DND-41 (cell line): ENCODE data around the gene TOMM5.

ENCODE experiments used
- ATAC-seq: fragments of 200-7000 bp; cut with Tn5 transposase; 3 replicates; pipeline ENCODE4 v1.9.1; 2021; ENCODE audit warnings: low read depth; ENCODE audit not compliant: insufficient read depth
- DNase-seq: peaks from one replicate; pipeline ENCODE4 v3.0.0-alpha.2; 2020
- H2AFZ ChIP-seq: 2 replicates; pipeline ENCODE4 v1.6.0; 2012; ENCODE audit warnings: low read depth, low read length
- H3K27ac ChIP-seq: 2 replicates; pipeline ENCODE4 v1.5.1; 2012; ENCODE audit warnings: low read length, inconsistent platforms
- H3K27me3 ChIP-seq: fragments of 200-600 bp; sonication (generic); 2 replicates; pipeline ENCODE4 v1.6.0; 2012; ENCODE audit warnings: low read length, mild to moderate bottlenecking, inconsistent platforms; ENCODE audit not compliant: insufficient read depth, poor library complexity
- H3K36me3 ChIP-seq: 2 replicates; pipeline ENCODE4 v1.5.1; 2012; ENCODE audit warnings: low read length, inconsistent platforms; ENCODE audit not compliant: insufficient read depth
- H3K4me1 ChIP-seq: 2 replicates; pipeline ENCODE4 v1.5.1; 2012; ENCODE audit warnings: mild to moderate bottlenecking, low read length; ENCODE audit not compliant: insufficient read depth
- H3K4me2 ChIP-seq: 2 replicates; pipeline ENCODE4 v1.6.0; 2012; ENCODE audit warnings: mild to moderate bottlenecking, moderate library complexity, low read length, inconsistent platforms; ENCODE audit not compliant: insufficient read depth
- H3K4me3 ChIP-seq, 2 experiments: fragments of 200-600 bp in 1 of 2; shearing (Covaris generic) in 1 of 2; 2 replicates each; pipeline ENCODE4 v1.5.1; 2012 to 2016; ENCODE audit warnings: inconsistent platforms in 2 of 2, low read length in 2 of 2, mild to moderate bottlenecking in 2 of 2, low read depth in 1 of 2, moderate library complexity in 1 of 2
- H3K79me2 ChIP-seq: 2 replicates; pipeline ENCODE4 v1.6.0; 2012; ENCODE audit warnings: low read length, inconsistent platforms; ENCODE audit not compliant: insufficient read depth
- H3K9ac ChIP-seq: 2 replicates; pipeline ENCODE4 v1.6.0; 2012; ENCODE audit warnings: low read depth, mild to moderate bottlenecking, inconsistent platforms, low read length, moderate library complexity
- H3K9me3 ChIP-seq: 2 replicates; pipeline ENCODE4 v1.5.1; 2012; ENCODE audit warnings: low read length, moderate library complexity, mild to moderate bottlenecking, inconsistent platforms; ENCODE audit not compliant: insufficient read depth, severe bottlenecking
- H4K20me1 ChIP-seq: 2 replicates; pipeline ENCODE4 v1.6.0; 2012; ENCODE audit warnings: low read length; ENCODE audit not compliant: insufficient read depth
- CTCF ChIP-seq: IDR thresholded peaks from 2 replicates; pipeline ENCODE4 v1.5.1; 2012; ENCODE audit warnings: borderline replicate concordance, low read length, moderate library complexity, mild to moderate bottlenecking; ENCODE audit not compliant: poor library complexity, severe bottlenecking; ENCODE audit errors: extremely low read depth
- EZH2 ChIP-seq: IDR thresholded peaks from 3 replicates; pipeline ENCODE4 v1.6.1; 2012; ENCODE audit warnings: borderline replicate concordance, low read depth, mild to moderate bottlenecking, moderate library complexity, low read length, inconsistent platforms; ENCODE audit not compliant: severe bottlenecking

TOMM5 gene

DNA sequence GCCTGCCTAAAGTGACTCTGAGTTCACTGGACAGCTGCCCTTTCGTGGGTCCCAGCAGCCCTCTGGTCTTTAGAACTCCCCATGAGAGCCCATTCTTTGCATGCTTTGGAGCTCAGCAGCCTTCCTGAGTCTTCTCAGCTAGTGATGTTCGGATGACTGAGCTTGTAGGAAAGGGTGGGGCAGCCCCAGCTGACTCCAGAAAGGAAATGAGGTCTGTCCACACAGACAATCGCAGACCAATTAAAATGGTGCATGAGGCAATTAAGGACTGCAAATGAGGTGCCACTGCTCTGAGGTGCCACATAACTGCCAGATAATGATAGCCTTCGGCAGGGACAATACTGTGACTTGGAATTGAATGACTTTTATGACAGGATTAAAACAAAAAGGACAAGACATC lies 25.4 kb upstream of the TOMM5 start:
- no peak for DNase-seq
- H3K27ac ChIP-seq = no peak overlapping the region
- H3K4me2 ChIP-seq = no peak overlapping the region
- H3K27me3 ChIP-seq = peaks cover 2% of the 10 kb centered on the region
- H3K4me1 ChIP-seq = no peaks in the 10 kb centered on the region
- no peaks in the 10 kb centered on the region for H3K36me3 ChIP-seq
- no peak for ATAC-seq
- no peak overlapping the region for H3K9ac ChIP-seq
- H3K9me3 ChIP-seq = no peaks in the 10 kb centered on the region
- H4K20me1 ChIP-seq = no peaks in the 10 kb centered on the region
- no peak overlapping the region for H2AFZ ChIP-seq
- no peak overlapping the region for H3K4me3 ChIP-seq
- no peaks in the 10 kb centered on the region for H3K79me2 ChIP-seq
- TF ChIP-seq EZH2 (no peak), CTCF (no peak)

GRCh38 chr9:37617161-37617560 lies 24.8 kb upstream of the TOMM5 start:
- no peak overlapping the region for H3K4me2 ChIP-seq
- H3K27ac ChIP-seq = no peak overlapping the region
- H3K4me1 ChIP-seq = no peaks in the 10 kb centered on the region
- no peak overlapping the region for H3K9ac ChIP-seq
- no peaks in the 10 kb centered on the region for H3K9me3 ChIP-seq
- H3K79me2 ChIP-seq = no peaks in the 10 kb centered on the region
- TF ChIP-seq EZH2 (no peak), CTCF (no peak)
- H2AFZ ChIP-seq = no peak overlapping the region
- DNase-seq (no peak), ATAC-seq (no peak)
- H4K20me1 ChIP-seq = no peaks in the 10 kb centered on the region
- no peak overlapping the region for H3K4me3 ChIP-seq
- no peaks in the 10 kb centered on the region for H3K36me3 ChIP-seq
- H3K27me3 ChIP-seq = peaks cover 2% of the 10 kb centered on the region

DNA sequence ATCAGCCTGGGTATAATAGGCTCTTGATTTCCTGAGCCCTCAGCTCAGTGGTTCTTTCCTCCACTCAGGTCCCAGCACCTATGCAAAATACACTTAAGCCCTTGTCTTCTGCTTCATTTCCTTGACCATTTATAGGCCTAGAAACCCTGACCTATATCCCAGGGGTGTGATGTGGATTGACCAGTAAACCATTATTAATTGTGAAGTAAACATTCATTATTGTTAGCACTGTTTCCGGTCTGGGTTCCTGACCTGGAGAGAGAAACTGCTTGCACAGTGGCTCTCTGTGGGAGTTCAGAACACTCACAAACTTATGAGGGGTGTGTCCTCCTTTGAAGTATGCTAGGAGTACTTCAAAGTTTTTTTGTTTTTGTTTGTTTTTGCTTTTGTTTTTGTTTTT lies 19.6 kb upstream of the TOMM5 start:
- no peaks in the 10 kb centered on the region for H4K20me1 ChIP-seq
- H3K4me1 ChIP-seq = no peaks in the 10 kb centered on the region
- H3K79me2 ChIP-seq = no peaks in the 10 kb centered on the region
- DNase-seq = no peak
- TF ChIP-seq CTCF (no peak), EZH2 (no peak)
- H3K36me3 ChIP-seq = no peaks in the 10 kb centered on the region
- H2AFZ ChIP-seq = no peak overlapping the region
- H3K27me3 ChIP-seq = peaks cover 4% of the 10 kb centered on the region
- no peak overlapping the region for H3K9ac ChIP-seq
- H3K9me3 ChIP-seq = no peaks in the 10 kb centered on the region
- H3K4me3 ChIP-seq = no peak overlapping the region
- no peak overlapping the region for H3K4me2 ChIP-seq
- no peak overlapping the region for H3K27ac ChIP-seq
- ATAC-seq = no peak

DNA sequence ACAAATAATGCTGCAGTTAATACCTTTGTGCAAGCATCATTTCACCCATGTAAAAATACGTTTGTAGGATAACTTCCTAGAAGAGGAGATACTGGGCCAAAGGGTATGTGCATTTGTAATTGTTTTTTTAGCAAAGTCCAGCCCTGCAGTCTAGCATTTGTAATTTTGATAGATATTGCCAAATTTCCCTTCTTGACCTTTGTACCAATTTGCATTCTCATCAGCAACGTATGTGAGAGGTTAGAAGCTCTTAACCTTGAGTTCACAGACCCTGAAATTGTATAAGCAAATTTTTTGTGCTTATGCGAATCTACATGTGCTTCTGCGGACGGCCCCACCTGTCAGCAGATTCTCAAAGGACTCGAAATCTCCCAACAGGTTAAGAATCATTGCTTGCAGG lies 18.6 kb upstream of the TOMM5 start:
- H3K36me3 ChIP-seq = no peaks in the 10 kb centered on the region
- no peaks in the 10 kb centered on the region for H3K4me1 ChIP-seq
- H3K9ac ChIP-seq = no peak overlapping the region
- DNase-seq = no peak
- no peak overlapping the region for H3K4me2 ChIP-seq
- ATAC-seq = no peak
- no peak overlapping the region for H3K4me3 ChIP-seq
- TF ChIP-seq EZH2 (no peak), CTCF (no peak)
- no peaks in the 10 kb centered on the region for H3K79me2 ChIP-seq
- peaks cover 6% of the 10 kb centered on the region for H3K27me3 ChIP-seq
- H4K20me1 ChIP-seq = no peaks in the 10 kb centered on the region
- H3K27ac ChIP-seq = no peak overlapping the region
- no peak overlapping the region for H2AFZ ChIP-seq
- no peaks in the 10 kb centered on the region for H3K9me3 ChIP-seq
